Loucy (cell line): ENCODE results near the gene TUFT1.

Experiments used
- CTCF ChIP-seq: fragments of 200-600 bp; sonication (generic); conservative IDR thresholded peaks from 2 replicates; pipeline ENCODE4 v1.5.1; 2014; ENCODE audit warnings: mild to moderate bottlenecking, antibody characterized with exemption, low read length
- EZH2phosphoT487 ChIP-seq: fragments of 200-600 bp; IDR thresholded peaks from 2 replicates; pipeline ENCODE4 v1.6.1; 2018; ENCODE audit warnings: antibody characterized with exemption, mild to moderate bottlenecking, moderate library complexity, borderline replicate concordance

GRCh38 chr1:151585622-151586021 lies 45.5 kb downstream of the TUFT1 start:
- TF ChIP-seq CTCF, result no peak
- TF ChIP-seq EZH2phosphoT487, result no peak
